H1 (cell line): ENCODE measurements around the gene MED10. TPM values are rescaled to one million over a fixed set of nuclear protein-coding genes. Genes with fewer than 3 reads are reported as not detected.

Experiments used
- CTCF ChIA-PET: fragments of 300-600 bp; sonication (Branson Sonifier 250); formaldehyde crosslinking; loops from one replicate; lab custom pipeline; 2021; ENCODE audit not compliant: partially characterized antibody; lab: Charles Lee
- POLR2A ChIA-PET: fragments of 300-600 bp; sonication (Branson Sonifier 250); formaldehyde crosslinking; loops from one replicate; lab custom pipeline; 2021; ENCODE audit warnings: inconsistent platforms; ENCODE audit not compliant: partially characterized antibody; lab: Charles Lee
- DNase-seq, 2 experiments: peaks; one replicate each; pipeline versions ENCODE4 v3.0.0 to v3.0.0-alpha.2; 2010 to 2022; ENCODE audit warnings: low spot score in 2 of 2, low read depth in 1 of 2, mixed read lengths in 1 of 2
- FAIRE-seq: peaks from 2 replicates; lab custom pipeline; 2011; peaks lifted over from hg19 to GRCh38; lab: Jason Lieb, UNC
- H2AFZ ChIP-seq: 2 replicates; pipeline ENCODE4 v1.8.1; 2012; ENCODE audit warnings: low read length, inconsistent platforms
- H2AK5ac ChIP-seq: 2 replicates; pipeline ENCODE4 v1.6.1; 2013; ENCODE audit warnings: low read depth, low read length
- H2BK120ac ChIP-seq: replicated peaks from 2 replicates; pipeline ENCODE3; 2013; ENCODE audit warnings: low read depth, low read length, inconsistent platforms
- H2BK12ac ChIP-seq: 2 replicates; pipeline ENCODE4 v1.6.1; 2013; ENCODE audit warnings: low read depth, low read length
- H2BK15ac ChIP-seq: 2 replicates; pipeline ENCODE4 v1.6.1; 2013; ENCODE audit warnings: low read length
- H2BK20ac ChIP-seq: 2 replicates; pipeline ENCODE4 v1.6.1; 2013; ENCODE audit warnings: low read length
- H2BK5ac ChIP-seq: 2 replicates; pipeline ENCODE4 v1.6.1; 2013; ENCODE audit warnings: low read depth, low read length
- H3K14ac ChIP-seq: 2 replicates; pipeline ENCODE4 v1.6.1; 2013; ENCODE audit warnings: inconsistent platforms; ENCODE audit not compliant: insufficient read length
- H3K18ac ChIP-seq: 2 replicates; pipeline ENCODE4 v1.6.1; 2013; ENCODE audit warnings: low read length; ENCODE audit errors: extremely low read depth
- H3K23ac ChIP-seq: 2 replicates; pipeline ENCODE4 v1.6.1; 2013; ENCODE audit warnings: inconsistent platforms; ENCODE audit not compliant: insufficient read length
- H3K23me2 ChIP-seq: 2 replicates; pipeline ENCODE4 v1.6.1; 2013; ENCODE audit warnings: low read depth, low read length
- H3K27ac ChIP-seq: 2 replicates; pipeline ENCODE4 v1.6.1; 2011; ENCODE audit warnings: low read depth, low read length, inconsistent platforms
- H3K27me3 ChIP-seq, 4 experiments: replicated peaks in 1 of 4; 1 replicate in 1 of 4; 2 replicates in 3 of 4; pipeline versions ENCODE4 v1.6.1 to v1.8.1; 2011 to 2013; ENCODE audit warnings: low read length in 3 of 4, mild to moderate bottlenecking in 3 of 4, inconsistent platforms in 2 of 4, mixed read lengths in 2 of 4, moderate library complexity in 1 of 4; ENCODE audit not compliant: control insufficient read depth in 3 of 4, insufficient read depth in 3 of 4; ENCODE audit errors: extremely low read depth in 1 of 4
- H3K36me3 ChIP-seq, 4 experiments: 2 replicates each; pipeline versions ENCODE4 v1.6.1 to v1.8.1; 2011 to 2013; ENCODE audit warnings: mild to moderate bottlenecking in 4 of 4, low read length in 3 of 4, moderate library complexity in 2 of 4, control low read depth in 1 of 4, inconsistent platforms in 1 of 4; ENCODE audit not compliant: insufficient read depth in 4 of 4, control insufficient read depth in 2 of 4
- H3K4ac ChIP-seq: replicated peaks from 2 replicates; pipeline ENCODE3; 2013; ENCODE audit warnings: low read length, low read depth, mixed read lengths, inconsistent platforms; ENCODE audit not compliant: insufficient read length
- H3K4me1 ChIP-seq, 4 experiments: replicated peaks in 1 of 4; 1 replicate in 1 of 4; 2 replicates in 3 of 4; pipeline versions ENCODE4 v1.6.1 to v1.8.1; 2011 to 2013; ENCODE audit warnings: low read length in 3 of 4, inconsistent platforms in 2 of 4, mixed read lengths in 1 of 4; ENCODE audit not compliant: insufficient read depth in 4 of 4, control insufficient read depth in 3 of 4
- H3K4me2 ChIP-seq, 2 experiments: 2 replicates each; pipeline versions ENCODE4 v1.6.1 to v1.8.1; 2011 to 2013; ENCODE audit warnings: low read depth in 2 of 2, low read length in 2 of 2, control low read depth in 1 of 2, inconsistent platforms in 1 of 2, mild to moderate bottlenecking in 1 of 2; ENCODE audit not compliant: insufficient read depth in 1 of 2
- H3K4me3 ChIP-seq, 4 experiments: fragments of 200-600, 300-600 bp in 1 of 4; sonication (generic), shearing (Covaris generic), sonication (Bioruptor Twin) in 1 of 4; 2 replicates each; pipeline versions ENCODE4 v1.5.1 to v1.8.1; 2011 to 2016; ENCODE audit warnings: low read length in 4 of 4, low read depth in 3 of 4, control low read depth in 2 of 4, inconsistent platforms in 2 of 4, mild to moderate bottlenecking in 2 of 4, mixed read lengths in 1 of 4, moderate library complexity in 1 of 4; ENCODE audit not compliant: insufficient read depth in 2 of 4; ENCODE audit errors: extremely low read depth in 1 of 4
- H3K56ac ChIP-seq: replicated peaks from 2 replicates; pipeline ENCODE3; 2013; ENCODE audit warnings: low read depth, mild to moderate bottlenecking, mixed read lengths, low read length, inconsistent platforms; ENCODE audit not compliant: insufficient read length
- H3K79me1 ChIP-seq: 2 replicates; pipeline ENCODE4 v1.6.1; 2013; ENCODE audit warnings: low read depth, low read length, control low read depth
- H3K79me2 ChIP-seq, 2 experiments: 2 replicates each; pipeline versions ENCODE4 v1.6.1 to v1.8.1; 2012 to 2013; ENCODE audit warnings: low read length in 2 of 2, mild to moderate bottlenecking in 2 of 2, inconsistent platforms in 1 of 2; ENCODE audit not compliant: insufficient read depth in 2 of 2, control insufficient read depth in 1 of 2
- H3K9ac ChIP-seq, 4 experiments: replicated peaks in 1 of 4; 1 replicate in 1 of 4; 2 replicates in 3 of 4; pipeline versions ENCODE4 v1.6.1 to v1.8.1; 2011 to 2013; ENCODE audit warnings: low read depth in 3 of 4, low read length in 3 of 4, control low read depth in 2 of 4, mild to moderate bottlenecking in 2 of 4, moderate library complexity in 2 of 4, inconsistent platforms in 1 of 4; ENCODE audit errors: extremely low read depth in 1 of 4
- H3K9me3 ChIP-seq, 2 experiments: 2 replicates each; pipeline versions ENCODE4 v1.6.1 to v1.8.1; 2012 to 2013; ENCODE audit warnings: mild to moderate bottlenecking in 2 of 2, moderate library complexity in 2 of 2, control low read depth in 1 of 2, inconsistent platforms in 1 of 2, low read depth in 1 of 2, low read length in 1 of 2, mixed read lengths in 1 of 2; ENCODE audit not compliant: insufficient read depth in 2 of 2
- H4K20me1 ChIP-seq, 2 experiments: replicated peaks in 1 of 2; 2 replicates each; pipeline versions ENCODE3 to v1.8.1; 2011 to 2013; ENCODE audit warnings: inconsistent platforms in 2 of 2, low read length in 2 of 2, mild to moderate bottlenecking in 1 of 2; ENCODE audit not compliant: insufficient read depth in 2 of 2, control insufficient read depth in 1 of 2
- H4K5ac ChIP-seq: 2 replicates; pipeline ENCODE4 v1.6.1; 2013; ENCODE audit warnings: low read length, low read depth, mixed read lengths, inconsistent platforms; ENCODE audit not compliant: insufficient read length
- H4K8ac ChIP-seq: 2 replicates; pipeline ENCODE4 v1.8.0; 2013; ENCODE audit warnings: mild to moderate bottlenecking, moderate library complexity, low read length, inconsistent platforms; ENCODE audit not compliant: insufficient read depth; ENCODE audit errors: extremely low read depth
- H4K91ac ChIP-seq: replicated peaks from 2 replicates; pipeline ENCODE3; 2013; ENCODE audit warnings: low read length, mixed read lengths, inconsistent platforms; ENCODE audit not compliant: insufficient read length
- SUZ12 ChIP-seq: fragments of 200-600 bp; sonication (generic); IDR thresholded peaks from 2 replicates; pipeline ENCODE4 v1.6.1; 2012; ENCODE audit warnings: mild to moderate bottlenecking, inconsistent platforms, low read length, moderate library complexity, mixed read lengths
- WGBS, 2 experiments: shearing (Covaris generic) in 1 of 2; methylation state at CpG; one replicate each; pipeline versions ENCODE4 v1.1.6 to v1.1.7; 2013 to 2015; ENCODE audit warnings: low lambda C conversion rate in 2 of 2, mixed read lengths in 2 of 2, inconsistent platforms in 1 of 2, low coverage in 1 of 2, missing lambda C conversion rate in 1 of 2; ENCODE audit not compliant: insufficient replicate concordance in 2 of 2, insufficient coverage in 1 of 2, insufficient read length in 1 of 2; ENCODE audit errors: extremely low coverage in 1 of 2, missing lambda C conversion rate in 1 of 2; 5-methylcytosine and 5-hydroxymethylcytosine counted together
- polyA plus RNA-seq, 7 experiments: library from polyadenylated mRNA; depleted of rRNA in 3 of 7; stranded (reverse) in 5 of 7; unstranded in 2 of 7; fragments of >200 nt in 5 of 7; fragments of 200-250 nt in 2 of 7; gene quantifications; 1 replicate in 5 of 7; 2 replicates in 1 of 7; 4 replicates in 1 of 7; pipeline versions ENCODE4 v1.2.1 to v1.2.3, GENCODE V29; 2011 to 2013; ENCODE audit warnings: missing spikeins in 2 of 7, mixed read lengths in 2 of 7
- total RNA-seq: library from RNA; stranded (reverse); fragmentation: NEBNext Ultra II Directional; extraction: Animal tissue kit (Norgen Biotek cat#: 25700); gene quantifications from 2 replicates; pipeline ENCODE4 v1.2.1, GENCODE V29; 2021

MED10 gene
- total and polyA plus RNA-seq, 2 of the 8 experiments (the other 6 are each of a cell fraction or from before 2014, with no cell fraction given), result 20.1 to 23.2 TPM

GRCh38 chr5:6350277-6351090 is 27.9 kb downstream of the MED10 start:
- Histone ChIP-seq H3K79me1 (no peaks in the 10 kb centered on the region), H2BK5ac (peak overlapping the region; percentile 39; the same call in 1 of the 2 replicates), H3K27ac (no peak overlapping the region), H3K14ac (no peak overlapping the region), H2BK20ac (no peak overlapping the region), H4K8ac (peak overlapping the region; percentile 22), H3K9ac (no peak overlapping the region), H3K4me1 (peaks cover 0 to 7% (median 0%) of the 10 kb centered on the region in 4 experiments; a peak in 2 of 7 replicates), H3K4me2 (no peak overlapping the region), H2BK120ac (no peak overlapping the region), H2BK15ac (no peak overlapping the region), H3K9me3 (no peaks in the 10 kb centered on the region), H3K23ac (no peak overlapping the region), H3K56ac (no peak overlapping the region), H4K91ac (peak overlapping the region; percentile 56), H4K20me1 (no peaks in the 10 kb centered on the region), H3K36me3 (no peaks in the 10 kb centered on the region), H3K79me2 (no peaks in the 10 kb centered on the region), H4K5ac (no peak overlapping the region), H3K27me3 (no peaks in the 10 kb centered on the region; a peak in 1 of 7 replicates), H2AFZ (peak overlapping the region; percentile 77; the same call in 1 of the 2 replicates), H3K23me2 (peaks cover 3% of the 10 kb centered on the region; the same call in 1 of the 2 replicates), H2BK12ac (no peak overlapping the region), H2AK5ac (no peak overlapping the region), H3K4me3 (no peak overlapping the region), H3K18ac (no peak overlapping the region), H3K4ac (peak overlapping the region; percentile 41)
- POLR2A ChIA-PET, result no interaction called here
- CTCF ChIA-PET, result interaction anchor here (0.8 kb wide), 1 partner anchor 10 kb away, joined by 3 read pairs; no protein-coding TSS in a partner anchor
- WGBS, 2 experiments, result 84% methylated on average over 18 of the region's 18 CpGs; no CpG with 5 or more reads in 1 of the 2 experiments
- DNase-seq (no peak), FAIRE-seq (no peak)
- TF ChIP-seq SUZ12, result no peak
